Bronchial epithelial cell (primary cell): ENCODE data around the gene DNAAF8. TPM values are rescaled to one million over a fixed set of nuclear protein-coding genes. Genes with fewer than 3 reads are reported as not detected.
"Not testable (repeated sequence)": the region's sequence is repeated elsewhere in the genome, so short reads cannot be mapped to it uniquely, and the experiment has no call there.

Source experiments
- DNase-seq: peaks from one replicate; pipeline ENCODE4 v3.0.0-alpha.2; 2010; ENCODE audit warnings: low read depth
- FAIRE-seq: peaks from 2 replicates; lab custom pipeline; 2011; peaks lifted over from hg19 to GRCh38; lab: Jason Lieb, UNC
- H3K27me3 ChIP-seq: 2 replicates; pipeline ENCODE4 v1.5.1; 2011; ENCODE audit warnings: low read length; ENCODE audit not compliant: control insufficient read depth, insufficient read depth
- H3K36me3 ChIP-seq: 2 replicates; pipeline ENCODE4 v1.5.1; 2011; ENCODE audit warnings: low read length; ENCODE audit not compliant: control insufficient read depth, insufficient read depth
- H3K4me3 ChIP-seq: 2 replicates; pipeline ENCODE4 v1.5.1; 2011; ENCODE audit warnings: mild to moderate bottlenecking, low read depth, low read length, control low read depth
- CTCF ChIP-seq: IDR thresholded peaks from 2 replicates; pipeline ENCODE4 v1.5.1; 2011; ENCODE audit warnings: mild to moderate bottlenecking, moderate library complexity, low read length, control low read depth, inconsistent platforms; ENCODE audit not compliant: insufficient read depth, severe bottlenecking
- total RNA-seq: library from RNA; depleted of rRNA; stranded (reverse); fragments of >200 nt; gene quantifications from 2 replicates; pipeline ENCODE4 v1.2.1, GENCODE V29; 2014

Gene DNAAF8
- total RNA-seq, 1 donor from 2014 or later = under 0.01 TPM

GRCh38 chr16:4783251-4783950, 49.1 kb downstream of the DNAAF8 start:
- FAIRE-seq = no peak
- no peaks in the 10 kb centered on the region for H3K27me3 ChIP-seq
- TF ChIP-seq CTCF = no peak

GRCh38 chr16:4783951-4784336, 49.6 kb downstream of the DNAAF8 start:
- no peaks in the 10 kb centered on the region for H3K27me3 ChIP-seq
- FAIRE-seq (no peak), DNase-seq (no peak)
- TF ChIP-seq CTCF = no peak
- no peaks in the 10 kb centered on the region for H3K36me3 ChIP-seq
- no peak overlapping the region for H3K4me3 ChIP-seq

More at GRCh38 chr16:4783251-4783950, 49.1 kb downstream of the DNAAF8 start:
- no peak for DNase-seq
- Histone ChIP-seq H3K4me3 (no peak overlapping the region), H3K36me3 (no peaks in the 10 kb centered on the region)

GRCh38 chr16:4784444-4784987, 50.2 kb downstream of the DNAAF8 start:
- H3K27me3 ChIP-seq, DNase-seq, H3K4me3 ChIP-seq, H3K36me3 ChIP-seq, FAIRE-seq: not testable (repeated sequence)

- FAIRE-seq = no peak
- Histone ChIP-seq H3K36me3 (no peaks in the 10 kb centered on the region), H3K27me3 (no peaks in the 10 kb centered on the region), H3K4me3 (no peak overlapping the region)
- DNase-seq = no peak
- no peak for TF ChIP-seq CTCF
Observed at GRCh38 chr16:4785758-4786433, 51.6 kb downstream of the DNAAF8 start.

- FAIRE-seq = no peak
- DNase-seq = no peak
- no peak overlapping the region for H3K4me3 ChIP-seq
- TF ChIP-seq CTCF = no peak
- no peaks in the 10 kb centered on the region for H3K27me3 ChIP-seq
- no peaks in the 10 kb centered on the region for H3K36me3 ChIP-seq
Observed at GRCh38 chr16:4787068-4787467, 52.7 kb downstream of the DNAAF8 start.
